ENCODE results near the gene PALLD. TPM values are rescaled to one million over a fixed set of nuclear protein-coding genes. Genes with fewer than 3 reads are reported as not detected.

PALLD gene
- total and polyA plus RNA-seq, 2 donors (not counting 3 experiments of a cell fraction or from before 2014, with no cell fraction given), result 13.4 to 48.2 TPM

DNA sequence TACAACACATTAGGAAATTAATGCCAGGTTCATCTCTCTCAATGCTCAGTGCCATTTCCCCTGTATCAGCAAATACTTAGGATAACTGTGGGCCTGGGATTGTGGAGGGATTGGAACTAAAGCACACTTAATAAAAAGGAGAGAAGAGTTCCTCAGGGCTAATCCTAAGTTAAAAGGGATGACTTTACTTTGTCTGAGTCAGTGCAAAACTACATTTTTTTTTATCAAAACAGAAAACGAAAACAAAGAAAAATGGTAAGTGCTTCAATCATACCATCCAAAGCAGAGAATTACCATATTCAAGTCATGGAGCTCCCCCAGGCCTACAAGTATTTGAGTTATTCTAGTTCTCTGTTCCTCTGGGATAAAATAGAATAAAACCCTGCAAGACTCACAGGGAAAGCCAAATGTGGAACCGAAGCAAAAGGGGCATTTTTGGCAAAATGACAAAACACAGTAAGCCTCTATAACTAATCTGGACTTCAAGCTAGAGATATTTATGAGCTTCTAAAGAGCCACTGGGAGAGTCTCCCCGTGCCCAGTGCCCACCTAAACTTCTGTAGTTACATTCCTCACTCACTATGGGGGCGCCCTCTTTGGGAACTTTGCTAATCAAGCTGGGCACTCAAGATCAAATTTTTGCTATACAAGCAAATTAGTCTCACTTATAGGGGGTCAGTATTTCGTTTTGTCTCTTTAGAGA is 53.4 kb downstream of the PALLD start:
- BruUV-seq (replicated peaks), result no TSS peak
- no peaks in the 10 kb centered on the region for H3K9me1 ChIP-seq (replicated peaks; ENCODE audit: control insufficient read depth, extremely low read depth, insufficient read depth, low read length)

DNA sequence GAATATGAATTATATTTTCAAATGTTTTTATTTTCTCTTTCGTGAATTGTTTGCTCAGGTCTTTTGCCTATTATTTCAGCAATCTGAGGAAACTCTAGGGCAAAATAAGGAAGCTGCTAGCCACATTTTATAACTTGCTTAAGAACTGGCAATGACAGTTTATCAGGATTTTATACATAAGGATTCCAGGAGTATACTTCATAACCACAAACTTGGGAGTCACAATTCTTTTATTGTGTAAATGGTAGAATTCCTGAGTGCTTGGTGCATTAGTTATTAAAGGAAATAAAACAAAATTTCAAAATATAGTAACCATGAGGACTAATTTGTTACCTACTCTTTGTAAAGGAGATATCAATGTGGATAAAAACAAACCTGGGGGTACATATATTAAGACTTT is 54.4 kb downstream of the PALLD start:
- Histone ChIP-seq H3K27ac (ENCODE audit: insufficient read depth, low read depth, low read length) (no peak overlapping the region), H3K27me3 (ENCODE audit: control insufficient read depth in 2 of 2, insufficient read depth in 2 of 2, low read length in 2 of 2) (no peaks in the 10 kb centered on the region), H3K9ac (replicated peaks; ENCODE audit: extremely low read depth, insufficient read depth, low read length) (no peak overlapping the region), H3K4me3 (replicated peaks in 1 of 3; ENCODE audit: insufficient read depth in 1 of 3, low read depth in 1 of 3, low read length in 3 of 3) (no peak overlapping the region), H3K9me3 (replicated peaks; ENCODE audit: control insufficient read depth, insufficient read depth, low read length) (no peaks in the 10 kb centered on the region), H4K20me1 (replicated peaks; ENCODE audit: control insufficient read depth, extremely low read depth, insufficient read depth, low read length) (no peaks in the 10 kb centered on the region), H3K4me1 (ENCODE audit: control insufficient read depth, extremely low read depth, insufficient read depth, low read length) (peaks cover 18% of the 10 kb centered on the region), H3K9me1 (replicated peaks; ENCODE audit: control insufficient read depth, extremely low read depth, insufficient read depth, low read length) (no peaks in the 10 kb centered on the region), H2AFZ (ENCODE audit: low read depth, low read length) (no peak overlapping the region), H3K4me2 (ENCODE audit: insufficient read depth, low read length) (no peak overlapping the region), H3K36me3 (ENCODE audit: control insufficient read depth in 2 of 2, extremely low read depth in 1 of 2, insufficient read depth in 2 of 2, low read length in 2 of 2) (no peaks in the 10 kb centered on the region), H3K79me2 (ENCODE audit: control insufficient read depth, insufficient read depth, low read length) (no peaks in the 10 kb centered on the region)
- POLR2A ChIA-PET, result no interaction called here
- BruUV-seq (replicated peaks), result no TSS peak
- intact Hi-C loops (cut with micrococcal nuclease), result loop anchor here (5.0 kb wide), 1 partner anchor 129 kb away; no protein-coding TSS in a partner anchor
- DNase-seq (ENCODE audit: low read depth, low spot score) (no peak), FAIRE-seq (no peak)
- dilution Hi-C loops (cut with MboI; ENCODE audit: extremely low pct_ligation_motif_present, low sequenced_read_pairs), result no loop called here
- TF ChIP-seq POLR2A (IDR thresholded peaks at IDR 0.05; ENCODE audit: low read depth, low read length) (no peak), MYC (IDR thresholded peaks at IDR 0.05; ENCODE audit: low read depth, low read length) (no peak), EZH2 (IDR thresholded peaks at IDR 0.05; ENCODE audit: borderline replicate concordance, low read depth, low read length, severe bottlenecking) (no peak), FOS (IDR thresholded peaks at IDR 0.05; ENCODE audit: borderline replicate concordance, insufficient read depth, low read length) (no peak), GATA2 (IDR thresholded peaks at IDR 0.05; ENCODE audit: insufficient read depth, insufficient read length, low read depth, low read length) (no peak), POLR2AphosphoS5 (IDR thresholded peaks at IDR 0.05; ENCODE audit: insufficient read depth, low read depth, low read length) (no peak), JUN (IDR thresholded peaks at IDR 0.05; ENCODE audit: borderline replicate concordance, insufficient read depth, insufficient read length, low read depth) (no peak)
- TF ChIP-seq, protein P1, sequence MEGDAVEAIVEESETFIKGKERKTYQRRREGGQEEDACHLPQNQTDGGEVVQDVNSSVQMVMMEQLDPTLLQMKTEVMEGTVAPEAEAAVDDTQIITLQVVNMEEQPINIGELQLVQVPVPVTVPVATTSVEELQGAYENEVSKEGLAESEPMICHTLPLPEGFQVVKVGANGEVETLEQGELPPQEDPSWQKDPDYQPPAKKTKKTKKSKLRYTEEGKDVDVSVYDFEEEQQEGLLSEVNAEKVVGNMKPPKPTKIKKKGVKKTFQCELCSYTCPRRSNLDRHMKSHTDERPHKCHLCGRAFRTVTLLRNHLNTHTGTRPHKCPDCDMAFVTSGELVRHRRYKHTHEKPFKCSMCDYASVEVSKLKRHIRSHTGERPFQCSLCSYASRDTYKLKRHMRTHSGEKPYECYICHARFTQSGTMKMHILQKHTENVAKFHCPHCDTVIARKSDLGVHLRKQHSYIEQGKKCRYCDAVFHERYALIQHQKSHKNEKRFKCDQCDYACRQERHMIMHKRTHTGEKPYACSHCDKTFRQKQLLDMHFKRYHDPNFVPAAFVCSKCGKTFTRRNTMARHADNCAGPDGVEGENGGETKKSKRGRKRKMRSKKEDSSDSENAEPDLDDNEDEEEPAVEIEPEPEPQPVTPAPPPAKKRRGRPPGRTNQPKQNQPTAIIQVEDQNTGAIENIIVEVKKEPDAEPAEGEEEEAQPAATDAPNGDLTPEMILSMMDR (IDR thresholded peaks at IDR 0.05; ENCODE audit: extremely low read depth in 1 of 2, insufficient read depth in 1 of 2, low read depth in 1 of 2, low read length in 2 of 2), result no peak
- TF ChIP-seq, protein P2, sequence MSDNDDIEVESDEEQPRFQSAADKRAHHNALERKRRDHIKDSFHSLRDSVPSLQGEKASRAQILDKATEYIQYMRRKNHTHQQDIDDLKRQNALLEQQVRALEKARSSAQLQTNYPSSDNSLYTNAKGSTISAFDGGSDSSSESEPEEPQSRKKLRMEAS (IDR thresholded peaks at IDR 0.05; ENCODE audit: insufficient read depth, insufficient read length), result no peak
- CTCF ChIA-PET, result no interaction called here

More for the DNA sequence above, 53.4 kb downstream of the PALLD start:
- CTCF ChIA-PET, result interaction anchor here (1.1 kb wide), 1 partner anchor 36 kb away, joined by 5 read pairs; no protein-coding TSS in a partner anchor
- Histone ChIP-seq H4K20me1 (replicated peaks; ENCODE audit: control insufficient read depth, extremely low read depth, insufficient read depth, low read length) (no peaks in the 10 kb centered on the region), H3K9me3 (replicated peaks; ENCODE audit: control insufficient read depth, insufficient read depth, low read length) (no peaks in the 10 kb centered on the region), H2AFZ (ENCODE audit: low read depth, low read length) (peak overlapping the region; percentile 17), H3K4me2 (ENCODE audit: insufficient read depth, low read length) (no peak overlapping the region), H3K27ac (ENCODE audit: insufficient read depth, low read depth, low read length) (no peak overlapping the region), H3K4me1 (ENCODE audit: control insufficient read depth, extremely low read depth, insufficient read depth, low read length) (peaks cover 25% of the 10 kb centered on the region), H3K27me3 (ENCODE audit: control insufficient read depth in 2 of 2, insufficient read depth in 2 of 2, low read length in 2 of 2) (no peaks in the 10 kb centered on the region), H3K79me2 (ENCODE audit: control insufficient read depth, insufficient read depth, low read length) (no peaks in the 10 kb centered on the region), H3K9ac (replicated peaks; ENCODE audit: extremely low read depth, insufficient read depth, low read length) (no peak overlapping the region), H3K4me3 (replicated peaks in 1 of 3; ENCODE audit: insufficient read depth in 1 of 3, low read depth in 1 of 3, low read length in 3 of 3) (no peak overlapping the region), H3K36me3 (ENCODE audit: control insufficient read depth in 2 of 2, extremely low read depth in 1 of 2, insufficient read depth in 2 of 2, low read length in 2 of 2) (no peaks in the 10 kb centered on the region)
- FAIRE-seq, result no peak
- dilution Hi-C loops (cut with MboI; ENCODE audit: extremely low pct_ligation_motif_present, low sequenced_read_pairs), result no loop called here
- no peak for DNase-seq (ENCODE audit: low read depth, low spot score)
- POLR2A ChIA-PET, result interaction anchor here (0.6 kb wide), 1 partner anchor 160 kb away, joined by 3 read pairs; no protein-coding TSS in a partner anchor
- TF ChIP-seq POLR2AphosphoS5 (IDR thresholded peaks at IDR 0.05; ENCODE audit: insufficient read depth, low read depth, low read length), result no peak
- TF ChIP-seq MYC (IDR thresholded peaks at IDR 0.05; ENCODE audit: low read depth, low read length), result no peak
- intact Hi-C loops (cut with micrococcal nuclease), result loop anchor here (5.0 kb wide), 1 partner anchor 128 kb away; no protein-coding TSS in a partner anchor

All from endothelial cell of umbilical vein (primary cell).